ENCODE data around the gene RPN2.
"Not testable (repeated sequence)": the region's sequence is repeated elsewhere in the genome, so short reads cannot be mapped to it uniquely, and the experiment has no call there.

The RPN2 gene

DNA sequence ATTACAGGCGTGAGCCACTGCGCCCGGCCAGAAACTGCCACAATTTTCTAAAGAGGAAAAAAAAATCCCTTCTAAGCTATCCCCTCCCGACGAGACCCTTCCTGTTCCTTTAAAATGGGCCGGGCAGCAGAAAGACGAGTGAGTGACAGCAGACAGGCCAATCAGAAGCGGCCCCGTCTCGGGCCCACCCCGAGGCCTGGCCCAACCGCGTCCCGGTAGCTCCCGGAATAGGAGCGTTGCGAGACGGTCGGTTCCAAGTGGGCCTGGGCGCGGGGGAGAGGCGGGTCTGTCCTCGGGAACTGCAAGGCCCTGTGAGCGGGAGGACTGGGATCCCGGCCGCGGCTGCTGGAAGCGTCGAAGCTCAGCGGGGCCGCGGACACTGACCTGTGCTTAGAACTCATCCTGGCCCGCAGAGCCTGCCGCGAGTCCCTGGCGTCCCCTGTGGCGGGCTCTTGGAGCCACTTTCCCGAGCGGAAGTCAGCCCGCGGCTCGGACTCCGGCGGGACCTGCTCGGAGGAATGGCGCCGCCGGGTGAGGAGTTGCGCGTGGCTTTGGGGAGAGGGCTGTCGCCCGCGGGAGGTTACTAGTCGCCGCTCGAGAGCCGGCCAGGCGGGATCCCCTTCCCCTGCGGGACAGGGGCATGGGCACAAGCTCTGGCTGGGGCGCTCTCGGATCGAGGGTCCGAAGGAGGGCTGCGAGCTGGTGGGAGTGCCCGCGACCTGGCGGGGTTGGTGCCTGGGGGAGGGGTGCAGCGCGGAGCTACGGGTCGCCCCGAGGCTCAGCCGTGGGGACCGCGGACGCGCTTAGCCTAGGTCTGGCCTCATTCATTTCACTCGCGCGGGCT lies at the start of gene RPN2, which contains the start of gene MROH8:
TSS of gene RPN2 (plus strand) at position 492 of the 844 bp plus-strand sequence. CDS start at position 519, 27 bp downstream.
TSS of gene MROH8 (minus strand) at position 710 of the 844 bp plus-strand sequence.
- peak within 1 kb of the TSS; percentile 94 for H3K4me3 ChIP-seq (ENCODE audit: low read length)
- no peak for TF ChIP-seq ZNF274 (IDR thresholded peaks at IDR 0.05; ENCODE audit: low read depth, low read length)

DNA sequence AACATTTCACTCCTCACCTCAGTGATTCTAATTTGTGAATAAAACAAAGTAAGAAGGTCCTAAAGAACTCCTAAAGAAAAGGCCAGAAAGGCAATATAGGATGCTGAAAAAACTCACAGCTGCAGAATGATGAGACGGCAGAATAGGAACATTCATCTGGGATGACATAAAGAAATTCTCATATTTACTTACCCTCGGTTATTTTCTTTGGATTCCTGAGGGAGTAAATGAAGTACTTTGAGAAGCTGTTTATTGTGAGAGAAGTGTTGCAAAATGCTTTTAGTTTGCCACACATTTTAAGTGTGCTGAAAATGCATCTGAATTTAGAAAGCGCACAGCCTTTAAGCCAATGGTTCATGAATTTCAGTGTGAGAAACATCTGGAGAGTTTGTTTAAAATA lies 47.6 kb upstream of the RPN2 start:
- TF ChIP-seq ZNF274 (IDR thresholded peaks at IDR 0.05; ENCODE audit: low read depth, low read length) = no peak
- H3K4me3 ChIP-seq (ENCODE audit: low read length) = no peak overlapping the region

DNA sequence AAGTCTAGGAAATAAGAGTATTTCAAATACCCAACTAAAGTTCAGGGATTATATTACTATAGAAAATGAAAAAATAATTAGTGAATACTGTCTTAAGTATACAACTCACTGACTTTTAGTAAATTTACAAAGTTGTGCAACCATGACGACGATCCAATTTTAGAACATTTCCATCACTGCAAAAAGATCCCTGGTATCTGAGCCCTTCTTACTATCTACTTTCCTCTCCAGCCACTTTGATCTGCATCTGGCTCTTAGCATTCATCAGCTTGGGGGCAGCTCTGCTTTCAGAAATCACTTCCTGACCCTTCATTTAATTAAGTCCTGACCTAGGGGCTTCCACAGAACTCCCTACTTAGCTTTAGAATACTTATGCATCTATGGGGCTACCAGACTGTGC lies 45.2 kb upstream of the RPN2 start:
- no peak for TF ChIP-seq ZNF274 (IDR thresholded peaks at IDR 0.05; ENCODE audit: low read depth, low read length)
- H3K4me3 ChIP-seq (ENCODE audit: low read length) = no peak overlapping the region

DNA sequence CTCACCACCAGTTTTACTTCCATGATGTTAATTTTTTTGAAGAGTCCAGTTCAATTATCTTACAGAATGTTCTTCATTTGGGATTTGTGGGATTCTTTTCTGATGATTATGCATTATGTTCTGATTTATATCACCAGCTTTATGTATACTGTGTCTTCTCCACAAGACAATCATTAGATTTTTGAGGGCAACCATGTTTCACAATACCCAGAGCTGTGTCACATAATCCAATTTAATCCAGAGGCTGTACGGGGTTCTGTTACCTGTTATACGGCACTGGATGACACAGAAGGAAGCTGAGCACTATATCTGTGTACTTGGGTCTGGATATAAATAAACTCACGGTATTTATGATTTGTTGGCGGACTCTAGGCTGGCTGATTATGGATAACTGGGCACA lies 41.6 kb upstream of the RPN2 start:
- no peak overlapping the region for H3K4me3 ChIP-seq (ENCODE audit: low read length)
- no peak for TF ChIP-seq ZNF274 (IDR thresholded peaks at IDR 0.05; ENCODE audit: low read depth, low read length)

DNA sequence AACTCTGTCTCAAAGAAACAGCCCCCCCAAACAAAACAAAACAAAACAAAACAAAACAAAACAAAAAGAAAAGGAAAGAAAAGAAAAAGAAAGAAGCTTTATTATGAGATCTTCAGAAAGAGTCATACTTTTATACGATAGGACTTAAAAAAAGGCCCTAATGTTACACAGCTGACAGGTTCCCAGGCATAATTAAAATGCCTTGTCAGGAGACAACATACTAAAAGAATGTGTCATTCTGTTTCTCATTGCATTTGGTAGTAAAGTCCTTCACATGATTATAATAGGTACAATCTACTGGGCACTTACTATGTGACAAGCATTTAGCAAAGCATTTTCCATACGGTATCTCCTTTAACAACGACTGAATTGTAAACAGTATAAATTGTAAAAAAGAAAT lies 36.4 kb upstream of the RPN2 start:
- H3K4me3 ChIP-seq (ENCODE audit: low read length) = no peak overlapping the region
- TF ChIP-seq ZNF274 (IDR thresholded peaks at IDR 0.05; ENCODE audit: low read depth, low read length) = no peak

DNA sequence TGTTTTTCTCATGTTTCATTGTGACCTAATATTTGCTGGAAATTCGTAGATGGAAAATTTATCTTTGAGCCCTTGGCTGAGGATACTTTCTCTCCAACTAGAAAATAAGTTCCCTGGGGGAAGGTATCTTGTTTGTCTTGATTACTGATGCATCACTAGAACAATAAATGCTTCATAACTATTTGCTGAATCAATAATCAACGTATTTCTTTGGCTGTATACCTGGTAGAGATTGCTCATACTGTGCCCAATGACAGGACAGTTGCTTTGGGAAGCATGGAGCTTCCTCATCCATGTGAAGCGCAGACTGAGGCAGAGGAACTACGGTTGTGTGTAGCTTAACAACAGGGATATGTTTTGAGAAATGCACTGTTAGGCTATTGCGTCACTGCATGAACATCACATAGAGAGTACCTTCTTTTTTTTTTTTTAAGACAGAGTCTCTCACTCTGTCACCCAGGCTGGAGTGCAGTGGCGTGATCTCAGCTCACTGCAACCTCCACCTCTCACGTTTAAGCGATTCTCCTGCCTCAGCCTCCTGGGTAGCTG lies 34.2 kb upstream of the RPN2 start:
- no peak overlapping the region for H3K4me3 ChIP-seq (ENCODE audit: low read length)
- no peak for TF ChIP-seq ZNF274 (IDR thresholded peaks at IDR 0.05; ENCODE audit: low read depth, low read length)

DNA sequence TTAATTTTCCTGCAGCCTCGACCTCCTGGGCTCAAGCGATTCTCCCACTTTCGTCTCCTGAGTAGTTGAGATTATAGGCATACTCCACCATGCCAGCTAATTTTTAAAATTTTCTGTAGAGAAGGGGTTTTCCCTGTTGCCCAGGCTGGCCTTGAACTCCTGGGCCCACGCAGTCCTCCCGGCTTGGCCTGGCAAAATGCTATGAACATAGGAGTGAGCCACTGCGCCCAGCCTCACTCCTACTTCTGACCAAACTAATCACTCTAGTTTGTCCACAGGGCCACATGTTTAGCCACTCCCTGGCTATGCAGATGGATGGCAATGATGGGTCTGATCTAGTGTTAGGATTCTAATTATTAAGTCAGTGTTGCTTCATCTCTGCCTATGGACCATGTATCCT lies 31.9 kb upstream of the RPN2 start:
- H3K4me3 ChIP-seq (ENCODE audit: low read length) = no peak overlapping the region
- TF ChIP-seq ZNF274 (IDR thresholded peaks at IDR 0.05; ENCODE audit: low read depth, low read length) = no peak

DNA sequence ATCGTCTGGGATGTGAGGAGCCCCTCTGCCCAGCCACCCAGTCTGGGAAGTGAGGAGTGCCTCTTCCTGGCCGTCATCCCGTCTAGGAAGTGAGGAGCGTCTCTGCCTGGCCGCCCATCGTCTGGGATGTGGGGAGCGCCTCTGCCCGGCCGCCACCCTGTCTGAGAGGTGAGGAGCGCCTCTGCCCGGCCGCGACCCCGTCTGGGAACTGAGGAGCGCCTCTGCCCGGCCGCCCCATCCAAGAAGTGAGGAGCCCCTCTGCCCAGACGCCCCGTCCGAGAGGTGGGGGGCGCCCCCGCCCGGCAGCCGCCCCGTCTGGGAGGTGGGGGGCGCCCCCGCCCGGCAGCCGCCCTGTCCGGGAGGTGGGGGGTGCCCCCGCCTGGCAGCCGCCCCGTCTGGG lies 28.3 kb upstream of the RPN2 start:
- H3K4me3 ChIP-seq (ENCODE audit: low read length) = not testable (repeated sequence)

DNA sequence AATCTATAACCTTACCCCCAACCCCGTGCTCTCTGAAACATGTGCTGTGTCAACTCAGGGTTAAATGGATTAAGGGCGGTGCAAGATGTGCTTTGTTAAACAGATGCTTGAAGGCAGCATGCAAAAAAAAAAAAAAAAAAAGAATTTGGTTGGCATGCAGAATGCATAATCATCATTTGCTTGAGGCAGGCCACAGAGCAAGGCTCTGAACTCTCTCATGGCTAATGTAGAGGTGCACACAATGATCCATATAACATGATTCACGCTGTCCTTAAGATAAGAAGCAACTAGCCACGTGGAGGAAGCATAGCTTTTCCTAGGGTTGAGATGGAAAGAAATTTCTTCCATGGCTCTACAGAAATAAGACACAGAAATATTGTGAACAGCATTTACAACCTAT lies 27.6 kb upstream of the RPN2 start:
- TF ChIP-seq ZNF274 (IDR thresholded peaks at IDR 0.05; ENCODE audit: low read depth, low read length) = no peak
- H3K4me3 ChIP-seq (ENCODE audit: low read length) = no peak overlapping the region

DNA sequence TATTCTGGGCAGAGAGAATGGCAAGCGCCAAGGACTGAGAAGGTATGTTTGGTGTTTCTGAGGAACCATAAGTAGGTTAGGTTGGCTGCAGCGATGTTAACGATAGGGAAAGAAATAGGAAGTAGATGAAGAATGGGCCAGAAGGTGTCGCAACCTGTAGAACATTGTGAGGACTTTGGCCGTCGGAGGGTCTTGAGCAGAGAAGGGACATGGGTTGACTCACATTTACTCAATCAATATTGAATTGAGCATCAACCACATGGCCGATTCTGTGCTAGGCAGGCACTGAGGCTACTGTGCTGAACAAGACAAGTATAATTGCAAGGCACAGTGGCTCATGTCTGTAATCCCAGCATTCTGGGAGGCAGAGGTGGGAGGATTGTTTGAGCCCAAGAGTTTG lies 26.8 kb upstream of the RPN2 start:
- no peak overlapping the region for H3K4me3 ChIP-seq (ENCODE audit: low read length)
- TF ChIP-seq ZNF274 (IDR thresholded peaks at IDR 0.05; ENCODE audit: low read depth, low read length) = no peak

DNA sequence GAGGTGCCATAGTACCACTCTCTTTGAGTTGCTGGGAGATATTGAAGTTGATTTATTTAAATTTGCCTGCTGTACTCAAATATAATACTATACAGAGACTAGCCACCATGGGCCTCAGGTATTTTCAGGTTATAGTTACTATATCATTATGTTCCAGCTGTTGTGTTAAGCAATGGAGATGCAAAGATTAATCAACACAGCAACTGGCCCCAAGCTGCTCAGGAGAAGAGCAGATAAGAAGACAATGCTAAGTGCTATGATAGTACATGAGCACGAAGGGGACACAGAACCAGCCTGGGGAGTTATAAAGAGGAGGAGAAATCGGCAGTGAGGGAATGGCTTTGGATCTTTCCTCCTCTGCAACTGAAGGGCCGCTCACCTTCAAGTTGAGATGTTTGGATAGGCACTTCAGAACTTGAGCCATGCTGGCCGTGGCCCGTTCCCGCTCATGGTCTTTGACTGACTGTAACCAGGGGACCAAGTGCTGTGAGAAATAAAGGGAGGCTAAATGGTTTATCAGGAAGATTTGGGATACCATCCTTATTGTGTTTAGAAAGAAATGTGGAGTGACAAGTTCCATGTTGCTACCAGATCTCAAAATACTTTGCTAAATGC lies 24.3 kb upstream of the RPN2 start:
- no peak overlapping the region for H3K4me3 ChIP-seq (ENCODE audit: low read length)
- TF ChIP-seq ZNF274 (IDR thresholded peaks at IDR 0.05; ENCODE audit: low read depth, low read length) = no peak

DNA sequence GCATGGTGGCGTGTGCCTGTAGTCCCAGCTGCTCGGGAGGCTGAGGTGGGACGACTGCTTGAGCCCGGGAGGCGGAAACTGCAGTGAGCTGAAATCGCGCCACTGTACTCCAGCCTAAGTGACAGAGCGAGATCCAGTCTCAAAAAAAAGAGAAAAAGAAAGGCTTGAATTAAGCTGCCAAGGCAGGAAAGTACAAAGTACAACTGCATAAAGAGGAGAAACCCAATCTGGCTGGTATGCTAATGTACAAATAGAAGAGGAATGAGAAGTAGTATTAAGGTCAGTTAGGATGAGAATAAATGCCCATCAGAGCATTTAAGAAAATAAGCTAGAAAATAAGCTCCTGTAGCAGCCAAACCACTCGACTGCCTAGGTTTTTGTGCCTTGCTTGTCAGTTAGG lies 23.1 kb upstream of the RPN2 start:
- no peak overlapping the region for H3K4me3 ChIP-seq (ENCODE audit: low read length)
- TF ChIP-seq ZNF274 (IDR thresholded peaks at IDR 0.05; ENCODE audit: low read depth, low read length) = no peak

DNA sequence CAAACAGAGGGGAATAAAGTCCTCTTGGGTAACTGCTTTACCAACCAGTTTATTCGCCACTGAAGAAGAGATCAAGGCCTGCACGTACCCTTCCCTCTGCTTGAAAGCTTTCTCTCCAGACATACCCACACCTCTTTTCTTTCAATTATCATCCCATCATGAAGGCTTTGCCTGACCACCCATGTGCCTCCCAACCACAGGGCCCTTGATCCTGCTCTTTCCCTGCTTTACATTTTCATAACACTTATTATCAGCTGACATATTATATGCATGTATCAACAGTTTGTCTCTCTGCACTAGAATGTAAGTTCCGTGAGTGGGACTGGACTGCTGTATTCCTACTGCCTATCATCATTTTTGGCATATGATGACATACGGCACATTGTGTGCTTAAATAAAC lies 20.9 kb upstream of the RPN2 start:
- TF ChIP-seq ZNF274 (IDR thresholded peaks at IDR 0.05; ENCODE audit: low read depth, low read length) = no peak
- H3K4me3 ChIP-seq (ENCODE audit: low read length) = no peak overlapping the region

DNA sequence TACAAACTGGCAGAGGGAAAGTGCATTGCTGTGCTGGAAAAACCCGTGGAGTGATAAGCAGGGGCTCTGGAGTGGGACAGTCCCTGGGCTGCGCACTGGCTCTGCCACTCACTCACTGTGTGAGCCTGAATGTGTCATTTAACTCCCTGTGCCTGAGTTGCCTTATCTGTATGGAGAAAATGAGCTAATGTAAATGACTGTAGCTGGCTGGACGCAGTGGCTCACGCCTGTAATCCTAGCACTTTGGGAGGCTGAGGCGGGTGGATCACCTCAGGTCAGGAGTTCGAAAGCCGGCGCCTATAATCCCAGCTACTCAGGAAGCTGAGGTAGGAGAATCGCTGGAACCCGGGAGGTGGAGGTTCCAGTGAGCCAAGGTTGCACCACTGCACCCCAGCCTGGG lies 18.4 kb upstream of the RPN2 start:
- no peak for TF ChIP-seq ZNF274 (IDR thresholded peaks at IDR 0.05; ENCODE audit: low read depth, low read length)
- no peak overlapping the region for H3K4me3 ChIP-seq (ENCODE audit: low read length)
